Testis (tissue), 2 donors: ENCODE measurements around the gene ARF3.

ENCODE experiments used
- POLR2A ChIP-seq: fragments of 450-650 bp; IDR thresholded peaks from one replicate; pipeline ENCODE4 v1.6.1; 2017; ENCODE audit warnings: antibody characterized with exemption, mild to moderate bottlenecking, moderate library complexity
- TF ChIP-seq, protein P1 (sequence below), 3 experiments: fragments of 450-650 bp in 2 of 3; fragments of 200-600 bp in 1 of 3; sonication (generic) in 1 of 3; IDR thresholded peaks; one replicate each; pipeline ENCODE4 v1.5.1; 2016 to 2019; ENCODE audit warnings: antibody characterized with exemption in 3 of 3, mild to moderate bottlenecking in 2 of 3, moderate library complexity in 1 of 3

DNA sequence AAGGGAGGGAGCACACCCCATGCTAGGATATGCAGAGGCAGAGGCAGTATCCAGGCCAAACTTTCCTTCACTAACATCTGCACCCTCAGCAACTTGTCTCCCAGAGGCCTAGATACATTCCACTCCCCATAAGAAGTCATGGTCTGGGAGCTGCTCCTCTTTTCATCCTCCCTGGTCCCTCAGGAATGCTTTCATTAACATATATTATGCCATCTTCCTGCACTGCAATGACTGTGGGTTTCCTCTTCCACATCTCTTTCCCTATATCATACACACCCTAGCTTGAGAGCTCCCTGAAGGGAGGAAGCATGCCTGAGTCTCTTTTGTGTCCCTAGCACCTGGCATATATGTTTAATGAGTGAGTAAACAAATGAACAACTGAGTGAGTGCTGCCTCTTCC lies 33.3 kb upstream of the ARF3 start:
- TF ChIP-seq, protein P1, sequence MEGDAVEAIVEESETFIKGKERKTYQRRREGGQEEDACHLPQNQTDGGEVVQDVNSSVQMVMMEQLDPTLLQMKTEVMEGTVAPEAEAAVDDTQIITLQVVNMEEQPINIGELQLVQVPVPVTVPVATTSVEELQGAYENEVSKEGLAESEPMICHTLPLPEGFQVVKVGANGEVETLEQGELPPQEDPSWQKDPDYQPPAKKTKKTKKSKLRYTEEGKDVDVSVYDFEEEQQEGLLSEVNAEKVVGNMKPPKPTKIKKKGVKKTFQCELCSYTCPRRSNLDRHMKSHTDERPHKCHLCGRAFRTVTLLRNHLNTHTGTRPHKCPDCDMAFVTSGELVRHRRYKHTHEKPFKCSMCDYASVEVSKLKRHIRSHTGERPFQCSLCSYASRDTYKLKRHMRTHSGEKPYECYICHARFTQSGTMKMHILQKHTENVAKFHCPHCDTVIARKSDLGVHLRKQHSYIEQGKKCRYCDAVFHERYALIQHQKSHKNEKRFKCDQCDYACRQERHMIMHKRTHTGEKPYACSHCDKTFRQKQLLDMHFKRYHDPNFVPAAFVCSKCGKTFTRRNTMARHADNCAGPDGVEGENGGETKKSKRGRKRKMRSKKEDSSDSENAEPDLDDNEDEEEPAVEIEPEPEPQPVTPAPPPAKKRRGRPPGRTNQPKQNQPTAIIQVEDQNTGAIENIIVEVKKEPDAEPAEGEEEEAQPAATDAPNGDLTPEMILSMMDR (IDR thresholded peaks at IDR 0.05) = no peak
- no peak for TF ChIP-seq POLR2A
